Left hindlimb (tissue), 1 donor: ENCODE data around the gene ARHGAP18.

Experiments
- DNase-seq: peaks from one replicate; pipeline ENCODE4 v3.0.0-alpha.2; 2018

Gene ARHGAP18

DNA sequence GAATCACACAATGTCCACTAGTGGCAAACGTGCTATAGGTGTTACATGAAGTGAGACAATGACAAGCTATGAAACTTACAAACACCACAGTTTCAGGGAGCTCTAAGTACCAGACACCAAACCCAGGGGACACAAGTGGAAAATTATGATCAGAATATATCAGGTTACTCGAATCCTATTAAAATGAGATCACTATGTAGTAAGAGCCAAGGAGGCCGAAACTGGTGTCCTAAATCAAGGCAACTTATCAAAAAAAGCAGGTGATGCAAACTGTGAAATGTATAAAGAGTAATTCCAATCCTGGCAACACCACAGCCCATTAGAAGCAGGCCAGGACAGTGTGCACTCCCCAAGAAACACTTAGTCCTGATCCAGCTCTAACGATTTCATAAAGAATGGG lies 100.3 kb downstream of the ARHGAP18 start:
- no peak for DNase-seq

DNA sequence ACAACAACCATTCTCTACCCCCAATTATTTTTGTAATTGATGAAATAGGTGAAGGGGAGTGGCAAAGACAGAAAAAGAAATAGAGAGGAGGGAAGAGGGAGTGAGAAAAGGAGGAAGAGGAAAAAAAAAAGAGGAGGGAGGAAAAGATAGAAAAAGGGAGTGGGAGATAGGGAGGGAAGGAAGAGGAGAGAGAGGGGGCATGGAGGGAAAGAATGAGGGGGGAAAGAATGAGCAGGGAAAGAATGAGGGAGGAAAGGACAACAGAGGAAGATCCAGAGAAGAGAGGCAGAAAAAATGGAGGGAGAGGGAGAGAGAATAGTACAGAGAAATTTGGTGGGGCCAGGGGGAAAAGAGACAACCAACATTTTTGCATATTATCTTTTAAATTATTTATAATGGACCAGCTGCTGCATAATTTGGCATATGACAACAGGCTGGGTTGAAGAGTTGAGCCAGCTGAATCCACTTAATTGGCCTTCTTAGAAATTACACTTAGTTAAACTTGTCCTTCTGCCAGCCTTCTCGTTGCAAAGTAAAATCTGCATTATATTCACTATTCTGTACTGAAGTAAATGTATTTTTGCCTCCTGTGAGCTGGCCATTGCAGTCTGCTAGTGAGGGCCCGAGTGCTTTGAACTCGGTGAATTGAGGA lies 101.0 kb downstream of the ARHGAP18 start:
- DNase-seq = no peak

DNA sequence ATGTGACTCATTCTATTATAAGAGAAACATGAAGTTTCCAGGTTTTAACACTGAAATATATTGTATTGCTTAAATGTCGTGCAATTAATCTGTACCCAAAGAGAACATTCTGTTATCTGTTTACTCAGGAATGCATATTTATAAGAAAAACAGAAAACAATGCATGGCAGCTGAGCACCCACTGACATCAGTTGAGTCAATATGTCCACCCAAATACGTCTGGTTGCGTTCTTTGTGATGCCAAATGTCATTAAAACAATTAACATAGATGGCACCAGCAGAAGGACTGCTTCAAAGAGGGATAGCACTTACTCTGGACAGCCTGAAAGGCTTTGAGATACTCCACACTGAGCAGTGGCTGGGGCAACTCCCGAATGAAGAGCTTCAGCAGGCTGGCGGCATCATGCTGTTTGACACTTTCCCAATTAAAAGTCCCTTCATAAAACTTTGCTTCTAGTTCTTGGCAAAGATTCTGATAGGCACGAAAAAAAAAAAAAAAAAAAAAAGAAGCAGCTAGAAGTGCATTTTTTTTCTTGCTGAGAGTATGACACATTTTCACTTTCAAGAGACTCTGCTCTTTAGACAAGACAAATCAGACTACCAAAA lies 102.3 kb downstream of the ARHGAP18 start:
- no peak for DNase-seq

DNA sequence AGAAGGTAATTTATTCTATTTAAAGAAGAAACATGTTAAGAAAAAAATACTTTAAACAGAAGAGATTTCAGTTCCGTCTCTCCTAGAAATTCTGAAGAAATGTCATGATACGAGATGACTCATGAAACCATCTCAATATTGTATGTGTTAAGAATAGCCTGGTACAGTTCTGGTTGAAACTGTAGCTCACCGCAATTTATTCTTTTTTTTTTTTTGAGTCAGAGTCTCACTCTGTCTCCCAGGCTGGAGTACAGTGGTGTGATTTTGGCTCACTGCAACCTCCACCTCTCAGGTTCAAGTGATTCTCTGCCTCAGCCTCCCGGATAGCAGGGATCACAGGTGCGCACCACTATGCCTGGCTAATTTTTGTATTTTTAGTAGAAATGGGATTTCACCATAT lies 103.3 kb downstream of the ARHGAP18 start:
- no peak for DNase-seq

DNA sequence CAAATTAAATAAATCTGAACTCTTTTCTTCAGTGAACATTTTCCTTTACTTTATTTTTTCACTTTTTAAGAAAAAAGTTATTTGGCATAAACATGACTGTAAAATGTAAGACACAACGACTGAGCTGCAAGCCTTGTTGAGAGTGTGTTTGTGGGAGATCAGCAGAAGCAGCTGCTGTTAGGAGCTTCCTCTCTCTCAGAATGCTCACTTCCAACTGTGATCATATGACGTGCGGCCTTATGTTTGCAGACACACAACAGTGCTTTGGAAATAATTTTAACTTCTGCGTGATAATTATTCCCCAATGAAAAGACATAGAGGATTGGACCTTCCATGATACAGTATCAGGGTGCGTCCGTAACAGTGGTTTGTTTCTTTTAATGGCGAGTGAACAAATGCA lies 104.0 kb downstream of the ARHGAP18 start:
- no peak for DNase-seq

DNA sequence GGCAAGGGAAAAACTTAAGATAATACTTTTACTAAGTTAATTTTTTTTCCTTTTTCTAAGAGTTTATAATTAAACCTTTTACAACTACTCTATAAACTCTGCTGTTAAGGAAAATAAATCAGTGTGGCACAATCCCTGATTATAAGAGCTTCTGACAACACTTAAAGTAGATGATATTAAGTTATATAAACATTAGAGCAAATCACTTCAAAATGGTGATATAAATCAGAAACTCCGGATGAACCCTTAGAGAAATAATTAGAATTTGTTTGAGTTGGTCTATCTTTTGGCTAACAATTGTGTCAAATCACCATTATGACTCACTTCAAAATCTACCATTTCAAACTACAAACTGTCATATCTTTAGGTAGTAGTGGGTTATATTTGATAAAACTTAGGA lies 104.9 kb downstream of the ARHGAP18 start:
- no peak for DNase-seq

DNA sequence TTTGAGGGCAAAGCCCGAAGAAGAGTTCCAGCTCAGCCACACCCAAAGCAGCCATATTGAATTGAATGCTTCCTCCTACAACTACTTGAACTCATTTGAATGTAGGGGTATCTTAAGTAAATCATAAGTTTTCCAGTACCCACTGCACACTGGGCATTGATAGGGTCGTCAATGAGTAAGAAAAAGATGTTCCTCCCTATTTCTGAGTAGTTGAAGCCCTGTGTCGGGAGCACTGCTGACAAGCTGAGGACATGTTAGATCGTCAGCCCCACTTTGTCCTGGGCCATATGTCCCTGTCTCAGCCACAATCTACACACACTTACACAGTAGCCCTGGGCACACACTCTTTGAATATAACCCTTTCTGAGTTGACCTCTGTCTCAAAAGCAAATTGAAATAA lies 105.7 kb downstream of the ARHGAP18 start:
- DNase-seq = no peak

DNA sequence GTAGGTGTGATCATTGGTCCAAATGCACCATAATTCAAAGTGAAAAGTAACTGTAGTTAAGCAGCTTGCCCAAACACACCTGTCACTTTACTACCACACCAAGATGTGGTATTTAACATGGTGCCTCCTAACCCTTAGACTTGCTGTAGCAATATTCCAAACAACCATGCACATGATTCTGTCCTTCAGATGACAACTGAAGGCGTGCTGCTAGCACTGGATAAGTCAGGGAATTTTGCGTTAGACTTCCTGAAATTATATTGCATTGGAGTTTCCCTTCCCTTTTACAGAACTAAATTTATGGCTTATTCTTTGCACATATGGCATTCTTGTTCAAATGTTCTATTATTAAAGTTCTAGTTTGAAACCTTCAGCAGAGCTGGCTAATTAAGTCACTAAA lies 106.2 kb downstream of the ARHGAP18 start:
- no peak for DNase-seq

DNA sequence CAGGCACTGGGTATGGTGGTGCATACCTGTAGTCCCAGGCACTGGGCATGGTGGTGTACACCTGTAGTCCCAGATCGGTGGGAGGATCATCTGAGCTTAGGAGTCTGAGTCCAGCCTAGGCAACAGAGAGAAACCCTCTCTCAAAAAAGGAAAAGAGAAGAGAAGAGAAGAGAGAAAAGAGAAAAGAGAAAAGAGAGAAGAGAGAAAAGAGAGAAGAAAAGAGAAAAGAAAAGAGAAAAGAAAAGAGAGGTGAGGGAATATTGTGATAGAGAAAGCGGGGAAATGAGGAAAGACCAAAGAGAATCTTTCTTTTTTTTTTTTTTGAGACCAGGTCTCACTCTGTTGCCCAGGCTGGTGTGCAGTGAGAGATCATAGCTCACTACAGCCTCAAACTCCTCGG lies 108.7 kb downstream of the ARHGAP18 start:
- no peak for DNase-seq

DNA sequence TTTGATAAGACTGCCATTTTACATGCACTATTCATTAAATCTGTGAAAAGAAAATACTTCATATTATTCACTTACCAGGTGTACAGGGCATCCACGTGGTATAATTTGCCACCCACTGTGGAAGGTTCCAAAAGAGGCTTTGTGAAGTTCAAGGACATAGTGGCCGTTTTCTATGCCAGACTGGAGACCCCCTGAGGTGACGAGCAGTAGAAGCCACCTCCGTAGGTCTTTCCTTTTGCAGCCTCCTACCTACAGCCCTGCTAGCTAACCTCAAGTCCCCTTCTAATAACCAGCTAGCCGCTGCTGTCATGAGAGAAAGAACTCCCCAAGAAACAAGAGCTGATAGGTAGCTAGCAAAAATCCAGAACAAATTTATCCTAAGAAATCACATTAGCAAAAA lies 110.5 kb downstream of the ARHGAP18 start:
- no peak for DNase-seq

DNA sequence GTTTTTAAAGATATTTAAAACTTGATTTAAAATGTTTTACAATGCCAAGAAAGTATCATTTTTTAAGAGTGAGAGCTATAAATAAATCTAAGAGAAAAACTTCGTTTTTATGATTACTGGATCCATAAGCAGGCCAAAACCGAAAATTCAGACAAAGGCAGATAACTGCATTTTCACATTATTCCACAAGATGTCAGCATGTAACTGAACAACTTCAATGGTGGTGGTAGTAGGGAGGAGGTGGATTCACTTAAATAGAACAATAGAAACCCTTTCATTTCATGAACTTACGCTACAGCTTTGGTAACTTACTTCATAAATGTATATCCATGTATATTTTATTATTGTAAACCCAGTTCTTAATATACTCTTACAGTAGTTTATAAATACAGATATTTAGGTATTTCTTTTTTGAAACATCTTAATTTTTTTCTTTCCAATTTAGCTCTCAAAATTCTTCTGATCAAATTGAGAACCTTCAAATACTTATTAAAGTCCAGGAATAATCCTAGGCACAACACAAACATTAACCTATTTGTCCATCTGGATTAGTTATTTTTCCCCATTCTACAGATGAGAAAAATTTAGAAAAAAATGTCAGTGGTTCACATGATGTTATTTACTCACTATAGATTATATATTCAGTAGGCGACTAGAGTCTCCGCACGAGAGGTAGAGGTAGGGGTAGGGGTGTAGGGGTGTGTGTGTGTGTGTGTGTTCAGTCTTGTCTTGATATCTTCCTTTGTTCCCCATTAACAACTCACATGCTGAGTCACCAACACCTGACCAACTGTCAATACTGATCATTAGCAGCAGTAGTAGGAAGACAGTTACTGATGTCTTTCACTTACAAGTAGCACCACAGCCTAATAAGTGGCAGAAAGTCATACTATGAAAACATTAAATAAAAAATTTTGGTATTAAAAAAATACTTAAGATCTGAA lies 111.5 kb downstream of the ARHGAP18 start:
- no peak for DNase-seq

DNA sequence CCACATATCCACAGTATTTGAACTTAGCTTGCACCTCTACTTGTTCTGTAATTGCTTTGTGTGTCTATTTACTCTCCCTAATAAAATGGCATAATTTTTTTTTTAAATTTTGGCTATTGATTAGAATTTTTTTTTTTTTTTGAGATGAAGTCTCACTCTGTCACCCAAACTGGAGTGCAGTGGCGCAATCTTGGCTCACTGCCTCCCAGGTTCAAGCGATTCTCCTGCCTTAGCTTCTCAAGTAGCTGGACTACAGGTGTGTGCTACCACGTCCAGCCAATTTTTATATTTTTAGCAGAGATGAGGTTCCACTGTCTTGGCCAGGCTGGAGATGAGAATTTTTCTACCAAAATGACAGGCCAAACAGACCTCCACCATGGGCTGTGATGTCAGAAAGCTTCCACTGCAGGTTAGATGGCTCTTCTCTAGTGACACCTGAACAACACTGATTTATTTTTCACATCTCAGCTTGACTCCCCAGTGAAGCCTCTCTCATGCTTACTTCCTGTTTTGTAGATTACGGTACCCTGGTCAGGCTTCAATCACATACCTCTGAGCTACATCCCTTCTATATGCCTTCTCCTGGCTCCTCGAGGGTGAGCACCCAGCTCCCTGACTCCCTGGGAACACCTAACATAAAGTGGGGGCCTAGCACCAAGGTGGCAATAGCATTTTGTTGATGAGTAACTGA lies 112.8 kb downstream of the ARHGAP18 start:
- DNase-seq = no peak

DNA sequence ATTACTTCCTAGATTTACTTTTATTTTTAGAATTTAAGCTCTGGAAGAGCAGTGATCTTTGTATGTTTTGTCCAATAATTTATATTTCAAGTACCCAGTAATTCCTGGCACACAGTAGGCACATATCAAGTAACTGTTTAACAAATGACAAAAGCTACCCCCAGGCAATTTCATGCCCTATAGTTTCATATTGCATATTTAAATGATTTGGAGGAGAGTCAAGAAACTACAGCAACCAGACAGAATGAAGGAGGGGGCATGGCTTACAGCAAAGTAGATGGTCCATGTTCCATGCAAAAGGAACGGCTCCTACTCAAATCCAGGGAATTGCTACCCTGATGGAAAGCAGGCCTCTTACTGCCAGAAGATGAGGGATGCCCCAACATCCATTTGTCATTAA lies 113.5 kb downstream of the ARHGAP18 start:
- DNase-seq = no peak

DNA sequence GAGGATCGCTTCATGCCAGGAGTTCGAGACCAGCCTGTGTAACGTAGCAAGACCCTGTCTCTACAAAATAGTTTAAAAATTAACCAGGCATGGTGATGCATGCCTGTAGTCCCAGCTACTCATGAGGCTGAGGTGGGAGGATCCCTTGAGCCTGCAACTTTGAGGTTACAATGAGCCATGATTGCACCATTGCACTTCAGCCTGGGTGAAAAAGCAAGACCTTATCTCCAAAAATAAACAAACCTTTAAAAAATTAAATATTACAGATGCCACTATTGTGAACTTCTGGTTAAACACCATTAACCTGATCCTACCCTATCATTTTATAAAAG lies 116.8 kb downstream of the ARHGAP18 start:
- DNase-seq = no peak

DNA sequence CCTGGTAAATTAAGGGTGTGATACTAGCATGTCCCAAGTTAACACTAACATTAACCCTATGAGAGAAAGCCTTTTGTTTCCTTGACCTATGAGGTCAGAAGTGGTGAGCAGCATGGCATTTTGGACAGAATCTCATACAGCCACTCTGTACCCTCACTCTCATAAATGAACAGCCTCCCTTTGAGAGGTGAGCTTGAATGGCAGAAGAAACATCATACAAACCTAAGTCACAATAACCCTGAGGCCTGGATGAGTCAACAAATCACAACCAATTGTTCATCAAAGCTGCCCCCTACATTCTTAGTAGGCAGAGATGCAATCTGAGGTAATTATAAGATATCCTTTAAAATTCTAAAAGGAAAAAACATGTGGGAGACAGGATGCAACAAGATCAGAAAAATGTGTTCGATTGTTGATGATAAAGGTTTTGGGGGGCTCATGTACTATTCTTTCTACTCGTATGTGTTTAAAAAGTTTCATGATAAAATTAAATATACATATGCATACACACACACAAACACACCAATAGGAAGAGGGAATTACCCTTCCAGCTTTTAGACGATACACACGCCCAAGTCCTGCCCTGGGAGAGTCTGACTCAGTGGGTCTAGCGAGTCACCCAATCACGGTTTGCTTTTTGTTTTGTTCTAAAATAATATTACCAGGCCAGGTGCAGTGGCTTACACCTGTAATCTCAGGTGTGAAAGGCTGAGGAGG lies 117.3 kb downstream of the ARHGAP18 start:
- DNase-seq = no peak

DNA sequence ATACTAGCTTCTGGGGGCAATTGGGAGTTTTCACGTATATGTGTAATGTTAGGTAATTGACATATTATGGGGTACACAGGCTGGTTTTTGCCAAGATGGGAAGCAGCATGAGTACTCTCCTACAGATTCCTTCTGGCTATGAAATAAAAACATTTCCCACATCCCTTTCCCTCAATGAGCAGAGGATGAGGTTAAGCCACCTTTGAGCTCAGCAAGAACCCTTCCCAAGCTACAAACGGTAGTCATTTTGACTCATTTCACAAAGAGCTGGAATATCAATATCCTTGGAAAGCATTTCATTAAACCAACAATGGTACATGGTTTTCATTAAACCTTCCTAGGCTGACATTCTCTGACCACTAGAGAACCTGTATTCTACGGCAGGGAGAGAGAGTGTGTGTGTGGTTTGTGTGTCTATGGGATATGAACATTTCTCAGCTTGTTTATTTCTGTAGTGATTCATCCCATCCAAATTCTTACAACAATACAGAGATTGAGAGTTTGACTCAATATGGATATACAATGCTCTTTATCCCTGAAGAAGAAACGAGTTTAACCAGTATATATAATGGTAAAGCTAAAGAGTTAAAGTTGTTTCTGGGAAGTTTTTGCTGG lies 119.5 kb downstream of the ARHGAP18 start:
- DNase-seq = no peak

DNA sequence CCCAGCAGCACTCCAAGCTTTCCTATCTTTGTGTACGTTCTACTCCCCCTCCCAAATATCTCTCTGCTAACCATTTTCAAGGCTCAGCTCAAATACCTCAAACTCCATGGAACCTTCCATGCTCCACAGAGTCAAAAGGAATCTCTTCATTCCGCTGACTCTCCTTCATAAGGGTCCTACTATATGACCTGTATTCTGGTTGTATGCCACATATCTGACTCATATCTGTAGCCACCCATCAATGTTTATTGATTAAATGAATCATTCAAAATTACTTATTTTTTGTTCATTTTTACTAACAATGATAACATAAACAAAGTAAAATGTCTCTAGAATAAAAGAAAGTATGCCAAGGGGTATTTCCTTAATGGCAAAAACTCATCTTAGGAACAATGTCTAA lies 123.2 kb downstream of the ARHGAP18 start:
- DNase-seq = no peak

DNA sequence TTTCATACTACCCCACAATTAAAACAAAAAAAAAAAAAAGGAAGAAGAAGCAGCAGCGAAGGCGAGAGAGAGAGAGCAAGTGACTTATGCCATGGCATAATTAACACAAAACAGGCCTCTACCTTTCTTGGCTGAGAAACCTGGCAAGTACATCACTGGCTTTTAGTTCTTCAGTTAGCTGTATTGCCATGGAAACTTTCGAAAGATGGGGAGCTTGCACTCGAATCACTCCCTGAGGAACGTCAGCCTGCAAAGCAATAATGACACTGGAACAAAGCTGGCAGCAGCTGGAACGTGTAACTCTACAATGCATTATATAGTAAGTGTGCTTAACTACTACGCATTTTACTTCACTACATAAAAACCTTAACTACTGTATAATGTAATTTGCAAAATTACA lies 126.1 kb downstream of the ARHGAP18 start:
- DNase-seq = no peak

DNA sequence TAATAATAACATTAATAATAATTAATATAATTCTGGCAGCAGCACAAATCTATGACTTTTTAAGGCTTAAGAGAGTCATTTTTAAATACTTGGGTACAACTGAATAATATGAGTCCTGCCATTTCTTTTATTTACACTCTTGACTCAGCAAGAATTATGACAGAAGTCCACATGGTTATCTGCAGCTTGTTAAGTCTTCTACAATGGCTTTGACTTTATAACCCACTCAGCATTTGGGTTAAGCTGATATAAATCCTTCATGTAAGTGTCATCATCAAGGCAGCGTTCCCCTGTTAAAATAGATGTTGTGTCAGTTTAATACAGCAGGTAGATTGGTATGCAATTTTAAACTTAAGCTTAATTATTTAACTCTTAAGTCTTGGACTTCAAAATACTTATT lies 131.7 kb downstream of the ARHGAP18 start:
- DNase-seq = no peak

DNA sequence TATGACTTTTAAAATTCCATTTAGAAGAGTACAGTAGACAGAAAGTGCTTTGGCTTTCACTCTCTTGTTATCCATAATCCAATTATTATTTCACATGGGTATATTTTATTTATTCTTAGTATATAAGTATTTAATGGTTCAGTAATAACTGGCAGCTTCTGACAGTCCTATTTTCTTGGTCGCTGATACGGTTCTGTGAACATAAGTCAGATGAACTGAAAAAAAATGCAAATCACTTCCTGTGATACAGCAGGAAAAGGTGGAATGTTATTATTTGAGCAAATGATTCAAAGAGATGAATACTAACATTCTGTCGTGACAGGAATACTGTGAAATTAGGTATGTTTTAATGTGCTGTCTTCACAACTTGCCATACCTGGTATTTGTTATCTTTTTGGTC lies 132.3 kb downstream of the ARHGAP18 start:
- DNase-seq = no peak

DNA sequence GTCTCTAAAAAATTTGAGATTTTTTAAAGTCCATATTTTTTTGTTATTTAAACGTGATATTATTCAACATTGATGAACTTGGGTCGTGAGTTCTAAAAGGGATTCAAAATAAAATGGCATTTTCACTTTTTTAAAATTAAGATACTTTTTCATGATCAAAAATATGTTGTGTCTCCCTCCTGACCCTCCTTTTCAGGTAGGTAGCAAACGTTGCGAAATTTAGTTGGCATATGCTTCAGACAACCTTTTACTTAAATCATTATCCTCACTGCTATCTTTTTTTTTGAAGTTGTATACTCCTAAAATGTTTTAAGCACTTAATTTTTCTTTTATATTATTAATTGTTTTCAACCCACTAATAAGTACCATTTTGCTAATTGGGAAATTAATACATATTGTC lies 133.5 kb downstream of the ARHGAP18 start:
- no peak for DNase-seq

DNA sequence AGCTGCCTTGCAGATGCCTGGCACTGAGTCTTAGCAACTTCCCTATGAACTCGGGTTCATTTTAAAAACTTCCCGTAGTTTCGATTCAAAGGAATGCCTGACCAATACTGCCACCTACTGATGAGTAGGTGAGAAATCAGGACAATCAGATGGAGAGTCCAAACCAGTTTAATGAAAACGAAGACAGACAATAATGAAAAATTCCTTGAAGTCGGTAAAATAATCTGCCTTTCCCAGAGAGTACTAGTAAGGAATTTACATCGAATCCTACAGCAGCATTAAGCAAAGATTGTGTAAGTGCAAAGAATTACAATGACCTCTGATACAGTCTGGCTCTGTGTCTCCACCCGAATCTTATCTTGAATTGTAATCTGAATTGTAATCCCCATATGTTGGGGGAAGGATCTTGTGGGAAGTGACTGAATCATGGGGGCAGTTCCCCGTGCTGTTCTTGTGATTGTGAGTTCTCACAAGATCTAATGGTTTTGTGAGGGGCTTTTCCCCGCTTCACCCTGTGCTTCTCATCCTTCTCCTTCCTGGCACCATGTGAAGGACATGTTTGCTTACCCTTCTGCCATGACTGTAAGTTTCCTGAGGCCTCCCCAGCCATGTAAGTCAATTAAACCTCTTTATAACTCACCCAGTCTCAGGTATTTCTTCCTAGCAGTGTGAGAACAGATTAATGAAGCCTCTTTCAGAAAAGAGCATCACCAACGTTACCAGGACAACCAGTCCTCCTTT lies 134.4 kb downstream of the ARHGAP18 start:
- DNase-seq = no peak
